Esophagus muscularis mucosa (tissue), 3 donors: Measurements from ENCODE around the gene LTV1.

Source experiments
- CTCF ChIP-seq, 3 experiments: fragments of 200-600 bp in 2 of 3; fragments of 450-650 bp in 1 of 3; sonication (generic) in 2 of 3; IDR thresholded peaks; one replicate each; pipeline ENCODE4 v1.5.1; 2017 to 2019; ENCODE audit warnings: antibody characterized with exemption in 3 of 3, mild to moderate bottlenecking in 2 of 3, moderate library complexity in 1 of 3
- POLR2A ChIP-seq: fragments of 450-650 bp; IDR thresholded peaks from one replicate; pipeline ENCODE4 v1.6.1; 2017; ENCODE audit warnings: antibody characterized with exemption, moderate library complexity, mild to moderate bottlenecking, low read depth

GRCh38 chr6:143878272-143878760 is 35.2 kb downstream of the LTV1 start:
- TF ChIP-seq POLR2A (no peak), CTCF (IDR thresholded peaks at IDR 0.05) (no peak)
